Neuronal stem cell (in vitro differentiated cells): ENCODE measurements around the gene VSIR.

Experiments used
- DNase-seq: peaks from one replicate; pipeline ENCODE4 v3.0.0-alpha.2; 2013; ENCODE audit warnings: low spot score
- H2AFZ ChIP-seq: one replicate; pipeline ENCODE4 v1.6.1; 2013; ENCODE audit warnings: mild to moderate bottlenecking, low read length, inconsistent platforms
- H2AK5ac ChIP-seq: 2 replicates; pipeline ENCODE4 v1.6.1; 2013; ENCODE audit warnings: low read depth, mild to moderate bottlenecking, inconsistent platforms, low read length, moderate library complexity, mixed read lengths
- H2BK120ac ChIP-seq: 2 replicates; pipeline ENCODE4 v1.6.1; 2013; ENCODE audit warnings: low read depth, mild to moderate bottlenecking, inconsistent platforms, low read length, moderate library complexity, mixed read lengths
- H2BK12ac ChIP-seq: one replicate; pipeline ENCODE4 v1.6.1; 2013; ENCODE audit warnings: low read length, inconsistent platforms
- H2BK15ac ChIP-seq: 2 replicates; pipeline ENCODE4 v1.6.1; 2013; ENCODE audit warnings: mild to moderate bottlenecking, low read length, inconsistent platforms, mixed read lengths
- H2BK5ac ChIP-seq: one replicate; pipeline ENCODE4 v1.6.1; 2013; ENCODE audit warnings: inconsistent platforms, mild to moderate bottlenecking, low read length, moderate library complexity
- H3K14ac ChIP-seq: one replicate; pipeline ENCODE4 v1.6.1; 2013; ENCODE audit warnings: low read length, inconsistent platforms
- H3K18ac ChIP-seq: 2 replicates; pipeline ENCODE4 v1.6.1; 2013; ENCODE audit warnings: low read length, inconsistent platforms
- H3K23ac ChIP-seq: 2 replicates; pipeline ENCODE4 v1.6.1; 2013; ENCODE audit warnings: low read depth, mild to moderate bottlenecking, mixed read lengths, low read length, inconsistent platforms; ENCODE audit not compliant: poor library complexity
- H3K27ac ChIP-seq: replicated peaks from 3 replicates; pipeline ENCODE4 v1.5.1; 2013; ENCODE audit warnings: low read length, inconsistent platforms
- H3K27me3 ChIP-seq, 3 experiments: 2 replicates each; pipeline ENCODE4 v1.6.1; 2013; ENCODE audit warnings: low read length in 3 of 3, mild to moderate bottlenecking in 2 of 3, inconsistent platforms in 1 of 3, low read depth in 1 of 3, mixed read lengths in 1 of 3, moderate library complexity in 1 of 3; ENCODE audit not compliant: control insufficient read depth in 3 of 3, insufficient read depth in 3 of 3
- H3K36me3 ChIP-seq, 2 donors: replicated peaks in 1 of 2; 2 replicates each; pipeline ENCODE4 v1.6.1; 2013; ENCODE audit warnings: low read length in 2 of 2; ENCODE audit not compliant: control insufficient read depth in 2 of 2, insufficient read depth in 2 of 2
- H3K4ac ChIP-seq: 2 replicates; pipeline ENCODE4 v1.6.1; 2013; ENCODE audit warnings: inconsistent platforms, mild to moderate bottlenecking, low read length, moderate library complexity
- H3K4me1 ChIP-seq, 2 donors: 1 replicate in 1 of 2; 2 replicates in 1 of 2; pipeline ENCODE4 v1.6.1; 2013; ENCODE audit warnings: low read length in 2 of 2, low read depth in 1 of 2; ENCODE audit not compliant: control insufficient read depth in 2 of 2, insufficient read depth in 1 of 2
- H3K4me2 ChIP-seq: one replicate; pipeline ENCODE4 v1.6.1; 2013; ENCODE audit warnings: mild to moderate bottlenecking, low read length, inconsistent platforms; ENCODE audit not compliant: insufficient read depth, poor library complexity, severe bottlenecking
- H3K4me3 ChIP-seq, 2 donors: 2 replicates each; pipeline ENCODE4 v1.5.1; 2013; ENCODE audit warnings: low read length in 2 of 2, mild to moderate bottlenecking in 2 of 2, inconsistent platforms in 1 of 2, moderate library complexity in 1 of 2
- H3K79me1 ChIP-seq: one replicate; pipeline ENCODE4 v1.6.1; 2013; ENCODE audit warnings: low read depth, mild to moderate bottlenecking, inconsistent platforms, low read length, moderate library complexity
- H3K9ac ChIP-seq: one replicate; pipeline ENCODE4 v1.6.1; 2013; ENCODE audit warnings: mild to moderate bottlenecking, low read depth, low read length, inconsistent platforms; ENCODE audit not compliant: poor library complexity
- H3K9me3 ChIP-seq, 2 donors: replicated peaks in 1 of 2; 2 replicates each; pipeline versions ENCODE3 to v1.6.1; 2013; ENCODE audit warnings: low read length in 2 of 2, mild to moderate bottlenecking in 2 of 2, inconsistent platforms in 1 of 2, low read depth in 1 of 2, mixed read lengths in 1 of 2, moderate library complexity in 1 of 2; ENCODE audit not compliant: control insufficient read depth in 2 of 2, insufficient read depth in 1 of 2
- H4K8ac ChIP-seq: one replicate; pipeline ENCODE4 v1.6.1; 2013; ENCODE audit warnings: low read depth, mild to moderate bottlenecking, inconsistent platforms, low read length, moderate library complexity
- H4K91ac ChIP-seq: one replicate; pipeline ENCODE4 v1.6.1; 2013; ENCODE audit warnings: low read length, low read depth, mild to moderate bottlenecking, inconsistent platforms; ENCODE audit not compliant: poor library complexity
- WGBS, 2 donors: extraction: QIAGEN DNeasy Blood & Tissue Kit; methylation state at CpG; one replicate each; pipeline ENCODE4 v1.1.7; 2013; ENCODE audit warnings: missing lambda C conversion rate in 2 of 2, mixed read lengths in 1 of 2; ENCODE audit not compliant: insufficient read length in 2 of 2, insufficient replicate concordance in 1 of 2; ENCODE audit errors: extremely low coverage in 2 of 2; 5-methylcytosine and 5-hydroxymethylcytosine counted together

VSIR gene

DNA sequence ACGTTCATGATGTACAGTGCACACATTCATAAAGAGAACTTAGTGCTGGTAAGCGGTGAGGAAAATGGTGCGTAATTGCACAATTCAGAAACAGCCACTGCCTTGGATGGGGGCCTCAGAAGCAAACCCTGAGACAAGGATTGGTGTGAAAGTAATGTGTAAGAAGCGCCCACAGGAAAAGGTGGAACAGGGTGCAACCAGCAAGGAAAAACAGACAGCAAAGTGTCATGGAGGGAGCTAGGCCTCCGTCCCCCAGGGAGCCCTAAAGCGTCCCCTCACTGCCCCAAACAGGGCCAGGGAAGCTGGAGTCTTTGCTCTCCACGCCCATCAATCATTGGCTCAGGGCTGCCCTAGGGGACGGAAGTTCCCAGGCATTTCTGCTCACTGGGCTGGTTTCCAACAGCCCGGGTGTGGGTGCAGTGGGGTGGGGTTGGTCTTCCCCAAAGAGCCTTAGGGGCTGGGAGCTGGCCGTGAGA is 44.1 kb downstream of the VSIR start:
- Histone ChIP-seq H2BK120ac (no peak overlapping the region), H2BK5ac (no peak overlapping the region), H3K36me3 (no peaks in the 10 kb centered on the region), H3K4ac (no peak overlapping the region), H3K4me1 (peaks cover 0 to 5% of the 10 kb centered on the region in 2 donors), H3K27me3 (no peaks in the 10 kb centered on the region), H4K8ac (no peak overlapping the region), H3K9ac (no peak overlapping the region), H2BK12ac (no peak overlapping the region), H3K79me1 (no peaks in the 10 kb centered on the region), H2BK15ac (no peak overlapping the region), H2AK5ac (no peak overlapping the region), H3K14ac (no peak overlapping the region), H4K91ac (no peak overlapping the region), H3K27ac (no peak overlapping the region), H3K4me3 (no peak overlapping the region), H3K9me3 (no peaks in the 10 kb centered on the region), H3K23ac (no peak overlapping the region), H2AFZ (no peak overlapping the region), H3K18ac (no peak overlapping the region), H3K4me2 (no peak overlapping the region)
- DNase-seq: no peak
- whole genome bisulfite sequencing, 2 donors: no CpG with 5 or more reads among the region's 10 CpGs

GRCh38 chr10:71727738-71728737 is 45.3 kb downstream of the VSIR start:
- H2AFZ ChIP-seq: no peak overlapping the region
- no peak overlapping the region for H3K4me3 ChIP-seq
- no peak overlapping the region for H4K91ac ChIP-seq
- H3K27me3 ChIP-seq: no peaks in the 10 kb centered on the region
- H3K4me2 ChIP-seq: no peak overlapping the region
- peaks cover 0 to 5% of the 10 kb centered on the region in 2 donors for H3K4me1 ChIP-seq
- H2BK5ac ChIP-seq: no peak overlapping the region
- H3K79me1 ChIP-seq: no peaks in the 10 kb centered on the region
- no peaks in the 10 kb centered on the region for H3K9me3 ChIP-seq
- no peak overlapping the region for H3K4ac ChIP-seq
- H2BK12ac ChIP-seq: no peak overlapping the region
- H3K14ac ChIP-seq: no peak overlapping the region
- H3K9ac ChIP-seq: no peak overlapping the region
- no peak overlapping the region for H2AK5ac ChIP-seq
- H2BK120ac ChIP-seq: no peak overlapping the region
- H3K18ac ChIP-seq: peak overlapping the region; percentile 67
- WGBS, 2 donors: no CpG with 5 or more reads among the region's 8 CpGs
- no peak overlapping the region for H4K8ac ChIP-seq
- H2BK15ac ChIP-seq: no peak overlapping the region
- no peak overlapping the region for H3K23ac ChIP-seq
- no peak overlapping the region for H3K27ac ChIP-seq
- DNase-seq: no peak
- H3K36me3 ChIP-seq: no peaks in the 10 kb centered on the region

GRCh38 chr10:71727105-71727737 is 46.1 kb downstream of the VSIR start:
- Histone ChIP-seq H3K23ac (no peak overlapping the region), H2AFZ (no peak overlapping the region), H3K36me3 (no peaks in the 10 kb centered on the region), H3K18ac (no peak overlapping the region), H2BK5ac (no peak overlapping the region), H2BK120ac (no peak overlapping the region), H3K9ac (no peak overlapping the region), H3K27me3 (no peaks in the 10 kb centered on the region), H3K14ac (no peak overlapping the region), H2BK15ac (no peak overlapping the region), H3K4me1 (peaks cover 0 to 5% of the 10 kb centered on the region in 2 donors), H3K4me2 (no peak overlapping the region), H3K9me3 (no peaks in the 10 kb centered on the region), H2BK12ac (no peak overlapping the region), H2AK5ac (no peak overlapping the region), H3K79me1 (no peaks in the 10 kb centered on the region), H3K4ac (no peak overlapping the region), H4K91ac (no peak overlapping the region), H4K8ac (no peak overlapping the region), H3K4me3 (no peak overlapping the region), H3K27ac (no peak overlapping the region)
- DNase-seq: no peak
- WGBS, 2 donors: no CpG with 5 or more reads among the region's 12 CpGs

- DNase-seq: no peak
- Histone ChIP-seq H3K9ac (no peak overlapping the region), H4K91ac (no peak overlapping the region), H2BK15ac (peak overlapping the region; percentile 82), H2BK120ac (no peak overlapping the region), H3K27me3 (peaks cover 0 to 1% (median 0%) of the 10 kb centered on the region in 3 experiments), H3K4me3 (no peak overlapping the region), H3K36me3 (no peaks in the 10 kb centered on the region), H2BK12ac (peak overlapping the region; percentile 11), H2AFZ (no peak overlapping the region), H3K18ac (peak overlapping the region; percentile 30), H3K4ac (no peak overlapping the region), H4K8ac (no peak overlapping the region), H3K23ac (no peak overlapping the region), H2BK5ac (no peak overlapping the region), H3K9me3 (no peaks in the 10 kb centered on the region), H3K27ac (no peak overlapping the region), H3K4me2 (no peak overlapping the region), H2AK5ac (peak overlapping the region; percentile 27), H3K79me1 (no peaks in the 10 kb centered on the region), H3K14ac (no peak overlapping the region), H3K4me1 (peaks cover 0 to 5% of the 10 kb centered on the region in 2 donors)
- WGBS, 2 donors: no CpG with 5 or more reads among the region's 11 CpGs
These were observed 46.7 kb downstream of the VSIR start for GRCh38 chr10:71726580-71727104.
